Measurements from ENCODE around the gene MPPE1. TPM values are rescaled to one million over a fixed set of nuclear protein-coding genes. Genes with fewer than 3 reads are reported as not detected.
"Not testable (repeated sequence)": the region's sequence is repeated elsewhere in the genome, so short reads cannot be mapped to it uniquely, and the experiment has no call there.

The MPPE1 gene
- total RNA-seq, 1 donor from 2014 or later: 32.7 TPM

- DNase-seq: peak; percentile 47
Measured at GRCh38 chr18:11857177-11857887, 50.8 kb downstream of the MPPE1 start.

- DNase-seq: not testable (repeated sequence)
Measured at GRCh38 chr18:11854554-11854953, 53.6 kb downstream of the MPPE1 start.

GRCh38 chr18:11851806-11852337 is 56.2 kb downstream of the MPPE1 start:
- DNase-seq: peak; percentile 41

- peak; percentile 99 for DNase-seq
Measured at GRCh38 chr18:11851146-11851805, 56.8 kb downstream of the MPPE1 start, which contains the start of gene CHMP1B. CHMP1B (plus strand) TSS chr18:11851413; CDS start chr18:11851512, 99 bp downstream.

- DNase-seq: peak; percentile 88
Measured at GRCh38 chr18:11850821-11851145, 57.3 kb downstream of the MPPE1 start.

GRCh38 chr18:11849841-11850634 is 58.1 kb downstream of the MPPE1 start:
- DNase-seq: peak; percentile 77

- DNase-seq: no peak
Measured at GRCh38 chr18:11849279-11849678, 58.8 kb downstream of the MPPE1 start.

GRCh38 chr18:11847811-11848210 is 60.3 kb downstream of the MPPE1 start:
- no peak for DNase-seq

- no peak for DNase-seq
Measured at GRCh38 chr18:11845654-11846053, 62.5 kb downstream of the MPPE1 start.

- no peak for DNase-seq
Measured at GRCh38 chr18:11844436-11844835, 63.7 kb downstream of the MPPE1 start.

GRCh38 chr18:11842562-11842961 is 65.6 kb downstream of the MPPE1 start:
- peak; percentile 46 for DNase-seq

GRCh38 chr18:11840493-11840892 is 67.6 kb downstream of the MPPE1 start:
- DNase-seq: no peak

- DNase-seq: no peak
Measured at GRCh38 chr18:11839556-11839955, 68.6 kb downstream of the MPPE1 start.

- no peak for DNase-seq
Measured at GRCh38 chr18:11834772-11835171, 73.3 kb downstream of the MPPE1 start.

Other genes with a start within 250 kb of the MPPE1 start
- 3.9 TPM for gene GNAL, start 219.1 kb downstream of the MPPE1 start, total RNA-seq
- 44.6 TPM for gene CHMP1B, start 56.9 kb downstream of the MPPE1 start, total RNA-seq
- 58.2 TPM for gene IMPA2, start 73.2 kb upstream of the MPPE1 start, total RNA-seq
- 0.10 TPM for gene ANKRD62, start 185.5 kb upstream of the MPPE1 start, total RNA-seq